ENCODE data around the gene LRRC3.

DNA sequence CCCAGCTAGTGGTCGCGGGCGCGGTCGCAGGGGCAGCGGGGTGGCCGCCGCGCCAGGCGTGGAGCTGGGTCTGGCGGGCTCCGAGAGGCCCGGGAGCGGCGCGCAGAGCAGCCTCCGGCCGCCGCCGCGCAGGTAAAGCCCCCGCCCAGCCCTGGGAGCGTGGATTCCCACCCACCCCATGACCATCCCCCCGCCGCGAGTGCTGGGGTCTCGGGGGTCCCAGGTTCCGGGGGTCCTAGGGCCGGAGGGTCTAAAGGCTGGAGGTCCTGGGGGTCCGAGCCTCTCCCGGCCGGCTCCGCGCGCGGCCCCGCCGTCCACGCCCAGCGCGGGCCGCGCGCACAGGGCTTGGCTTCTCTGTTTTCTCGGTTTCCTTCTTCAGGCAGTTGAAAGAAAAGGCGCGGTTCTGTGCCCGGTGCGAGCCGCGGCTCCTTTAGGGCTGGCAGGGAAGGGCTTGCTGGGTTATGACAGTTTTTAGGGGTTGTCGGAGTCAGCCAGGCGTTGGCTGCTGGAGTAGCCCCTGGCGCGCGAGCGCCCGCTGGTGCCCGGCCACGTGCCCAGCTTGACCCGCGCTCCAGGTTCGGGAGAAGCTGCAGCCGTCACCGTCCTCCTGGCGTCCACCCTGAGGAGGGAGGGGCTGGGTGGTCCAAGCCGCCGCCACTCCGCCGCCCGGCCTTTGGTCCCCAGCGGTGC is 359 bp downstream of the LRRC3 start:
- TF ChIP-seq, protein P1, sequence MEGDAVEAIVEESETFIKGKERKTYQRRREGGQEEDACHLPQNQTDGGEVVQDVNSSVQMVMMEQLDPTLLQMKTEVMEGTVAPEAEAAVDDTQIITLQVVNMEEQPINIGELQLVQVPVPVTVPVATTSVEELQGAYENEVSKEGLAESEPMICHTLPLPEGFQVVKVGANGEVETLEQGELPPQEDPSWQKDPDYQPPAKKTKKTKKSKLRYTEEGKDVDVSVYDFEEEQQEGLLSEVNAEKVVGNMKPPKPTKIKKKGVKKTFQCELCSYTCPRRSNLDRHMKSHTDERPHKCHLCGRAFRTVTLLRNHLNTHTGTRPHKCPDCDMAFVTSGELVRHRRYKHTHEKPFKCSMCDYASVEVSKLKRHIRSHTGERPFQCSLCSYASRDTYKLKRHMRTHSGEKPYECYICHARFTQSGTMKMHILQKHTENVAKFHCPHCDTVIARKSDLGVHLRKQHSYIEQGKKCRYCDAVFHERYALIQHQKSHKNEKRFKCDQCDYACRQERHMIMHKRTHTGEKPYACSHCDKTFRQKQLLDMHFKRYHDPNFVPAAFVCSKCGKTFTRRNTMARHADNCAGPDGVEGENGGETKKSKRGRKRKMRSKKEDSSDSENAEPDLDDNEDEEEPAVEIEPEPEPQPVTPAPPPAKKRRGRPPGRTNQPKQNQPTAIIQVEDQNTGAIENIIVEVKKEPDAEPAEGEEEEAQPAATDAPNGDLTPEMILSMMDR (IDR thresholded peaks at IDR 0.05; ENCODE audit: low read depth, low read length), result no peak
- TF ChIP-seq EZH2phosphoT487 (IDR thresholded peaks at IDR 0.05; ENCODE audit: low read depth), result no peak
